Cardiac muscle cell (in vitro differentiated cells and primary cell): ENCODE results near the gene IGHMBP2. TPM values are rescaled to one million over a fixed set of nuclear protein-coding genes. Genes with fewer than 3 reads are reported as not detected.

ENCODE experiments used
- DNase-seq, 2 donors: peaks; one replicate each; pipeline versions ENCODE4 v3.0.0 to v3.0.0-alpha.2; 2010 to 2017; ENCODE audit warnings: low read depth in 1 of 2, low spot score in 1 of 2
- H3K27ac ChIP-seq: fragments of 200-600 bp; sonication (generic); 2 replicates; pipeline ENCODE4 v1.5.1; 2016
- H3K27me3 ChIP-seq: fragments of 200-600 bp; sonication (generic); 2 replicates; pipeline ENCODE4 v1.6.0; 2016; ENCODE audit warnings: control low read depth
- H3K36me3 ChIP-seq: fragments of 200-600 bp; sonication (generic); 2 replicates; pipeline ENCODE4 v1.5.1; 2016; ENCODE audit warnings: control low read depth
- H3K4me1 ChIP-seq: fragments of 200-600 bp; sonication (generic); 2 replicates; pipeline ENCODE4 v1.8.1; 2017; ENCODE audit warnings: low read depth, mild to moderate bottlenecking, mixed run types
- H3K4me3 ChIP-seq: fragments of 200-600 bp; sonication (generic); 2 replicates; pipeline ENCODE4 v1.5.1; 2016; ENCODE audit warnings: mild to moderate bottlenecking
- H3K9me3 ChIP-seq: fragments of 200-600 bp; sonication (generic); 2 replicates; pipeline ENCODE4 v1.5.1; 2017; ENCODE audit warnings: low read depth, mild to moderate bottlenecking, control low read depth
- CTCF ChIP-seq: IDR thresholded peaks from 2 replicates; pipeline ENCODE4 v1.5.1; 2012; ENCODE audit warnings: low read depth, mild to moderate bottlenecking, low read length
- polyA plus RNA-seq: library from polyadenylated mRNA; unstranded; fragments of >200 nt; fragmentation: Nextera tagmentation; extraction: Ambion mirVana; gene quantifications from 2 replicates; pipeline ENCODE4 v1.2.1, GENCODE V29; 2016
- total RNA-seq: library from RNA; depleted of rRNA; stranded (reverse); fragments of >200 nt; gene quantifications from 2 replicates; pipeline ENCODE4 v1.2.3, GENCODE V29; 2016

The IGHMBP2 gene
- total and polyA plus RNA-seq, 2 experiments from 2014 or later, result 20.9 to 21.7 TPM

DNA sequence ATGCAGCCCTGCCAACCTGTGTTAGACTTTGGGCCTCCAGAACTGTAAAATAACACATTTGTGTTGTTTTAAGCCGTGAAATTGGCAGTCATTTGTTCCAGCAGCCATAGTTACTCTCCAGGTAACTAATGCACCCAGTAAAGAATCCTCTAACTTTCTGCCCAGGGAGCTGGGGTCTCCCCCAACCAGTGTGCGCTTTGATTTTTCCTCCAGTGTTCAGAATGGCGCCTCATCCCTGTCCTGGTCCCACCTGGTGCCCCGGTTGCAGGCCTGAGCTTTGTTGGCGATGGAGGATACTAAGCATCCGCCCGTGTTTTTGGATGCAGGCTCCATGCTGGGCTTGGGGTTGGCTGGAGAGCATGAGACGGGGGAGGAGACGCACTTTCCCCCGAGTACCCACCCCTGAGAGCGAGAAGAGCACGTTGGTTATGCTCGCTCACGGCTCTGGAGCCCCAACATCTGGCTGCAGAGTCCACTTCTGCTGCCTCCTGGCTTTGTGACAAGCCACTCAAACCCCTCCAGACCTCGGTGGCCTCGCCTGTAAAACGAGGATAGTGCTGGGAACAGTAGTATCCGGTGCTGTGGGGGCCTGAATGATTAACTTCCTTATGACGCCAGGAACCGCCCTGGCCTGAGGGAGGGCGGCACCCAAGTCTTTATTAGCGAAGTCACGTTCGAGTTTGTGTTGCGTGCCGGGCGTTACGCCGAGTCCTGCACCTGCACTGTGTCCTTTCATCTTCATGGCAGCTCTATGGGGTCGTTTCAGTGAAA is 51.3 kb downstream of the IGHMBP2 start:
- H3K27me3 ChIP-seq, result no peaks in the 10 kb centered on the region
- peaks cover 11% of the 10 kb centered on the region for H3K4me1 ChIP-seq
- TF ChIP-seq CTCF, result no peak
- H3K36me3 ChIP-seq, result no peaks in the 10 kb centered on the region
- peak overlapping the region; percentile 39 for H3K27ac ChIP-seq
- no peaks in the 10 kb centered on the region for H3K9me3 ChIP-seq
- peak in 1 of 2 donors; percentile 58 for DNase-seq
- no peak overlapping the region for H3K4me3 ChIP-seq

- Histone ChIP-seq H3K36me3 (no peaks in the 10 kb centered on the region), H3K4me3 (no peak overlapping the region), H3K27ac (peak overlapping the region; percentile 39), H3K27me3 (no peaks in the 10 kb centered on the region), H3K4me1 (peaks cover 9% of the 10 kb centered on the region), H3K9me3 (no peaks in the 10 kb centered on the region)
- TF ChIP-seq CTCF, result no peak
- no peak for DNase-seq
Observed at GRCh38 chr11:68955607-68955958, 51.9 kb downstream of the IGHMBP2 start.

- peak; percentile 34 for TF ChIP-seq CTCF
- H3K4me1 ChIP-seq, result peaks cover 6% of the 10 kb centered on the region
- H3K36me3 ChIP-seq, result no peaks in the 10 kb centered on the region
- H3K4me3 ChIP-seq, result no peak overlapping the region
- no peaks in the 10 kb centered on the region for H3K27me3 ChIP-seq
- no peaks in the 10 kb centered on the region for H3K9me3 ChIP-seq
- H3K27ac ChIP-seq, result no peak overlapping the region
- DNase-seq, result no peak
Observed at GRCh38 chr11:68956142-68956541, 52.5 kb downstream of the IGHMBP2 start.

GRCh38 chr11:68956547-68957254 is 53.0 kb downstream of the IGHMBP2 start:
- DNase-seq, result no peak
- Histone ChIP-seq H3K4me1 (peaks cover 6% of the 10 kb centered on the region), H3K4me3 (no peak overlapping the region), H3K36me3 (no peaks in the 10 kb centered on the region), H3K27me3 (no peaks in the 10 kb centered on the region), H3K27ac (no peak overlapping the region), H3K9me3 (no peaks in the 10 kb centered on the region)
- TF ChIP-seq CTCF, result no peak

- H3K9me3 ChIP-seq, result no peaks in the 10 kb centered on the region
- H3K27ac ChIP-seq, result no peak overlapping the region
- H3K4me3 ChIP-seq, result no peak overlapping the region
- no peaks in the 10 kb centered on the region for H3K27me3 ChIP-seq
- H3K36me3 ChIP-seq, result no peaks in the 10 kb centered on the region
- no peak for DNase-seq
- H3K4me1 ChIP-seq, result peaks cover 6% of the 10 kb centered on the region
- no peak for TF ChIP-seq CTCF
Observed at GRCh38 chr11:68958211-68958610, 54.5 kb downstream of the IGHMBP2 start.
